Testis (tissue), 3 donors: Measurements from ENCODE around the gene PEMT. TPM values are rescaled to one million over a fixed set of nuclear protein-coding genes. Genes with fewer than 3 reads are reported as not detected.

Source experiments
- DNase-seq: peaks from one replicate; pipeline ENCODE4 v3.0.0-alpha.2; 2019
- H3K27ac ChIP-seq, 2 donors: fragments of 200-600 bp; sonication (generic); one replicate each; pipeline ENCODE4 v1.5.1; 2019
- H3K27me3 ChIP-seq: fragments of 200-600 bp; sonication (generic); one replicate; pipeline ENCODE4 v1.5.1; 2019
- H3K36me3 ChIP-seq: fragments of 200-600 bp; sonication (generic); one replicate; pipeline ENCODE4 v1.5.1; 2017; ENCODE audit warnings: low read depth; ENCODE audit errors: missing control alignments
- H3K4me1 ChIP-seq: fragments of 200-600 bp; sonication (generic); one replicate; pipeline ENCODE4 v1.5.1; 2019
- H3K4me3 ChIP-seq, 2 donors: fragments of 200-600 bp; sonication (generic); one replicate each; pipeline ENCODE4 v1.5.1; 2017 to 2019
- H3K9me3 ChIP-seq: fragments of 200-600 bp; sonication (generic); one replicate; pipeline ENCODE4 v1.5.1; 2017
- POLR2A ChIP-seq: fragments of 450-650 bp; IDR thresholded peaks from one replicate; pipeline ENCODE4 v1.6.1; 2017; ENCODE audit warnings: antibody characterized with exemption, mild to moderate bottlenecking, moderate library complexity
- WGBS, 2 donors: methylation state at CpG; one replicate each; pipeline ENCODE4 v1.1.5; 2018; 5-methylcytosine and 5-hydroxymethylcytosine counted together
- intact Hi-C: fragments of 100-400 bp; cut with DNase I; formaldehyde crosslinking; loops from one replicate; pipeline ENCODE4 v1.15.1; 2023; ENCODE audit warnings: low total_unique reads
- polyA plus RNA-seq: library from polyadenylated mRNA; stranded (reverse); fragments of 350-450 nt; fragmentation: Illumina TruSeq; extraction: RNeasy Lipid Tissue Mini Kit (QIAGEN cat#74804); gene quantifications from one replicate; pipeline ENCODE4 v1.2.3, GENCODE V29; 2014; ENCODE audit warnings: low read depth, low replicate concordance; ENCODE audit not compliant: insufficient read depth
- total RNA-seq, 2 donors: library from RNA; depleted of rRNA; stranded (reverse); fragments of >200 nt; gene quantifications; one replicate each; pipeline ENCODE4 v1.2.3, GENCODE V29; 2016
- TF ChIP-seq, protein P1 (sequence below), 3 experiments: fragments of 450-650 bp in 2 of 3; fragments of 200-600 bp in 1 of 3; sonication (generic) in 1 of 3; IDR thresholded peaks; one replicate each; pipeline ENCODE4 v1.5.1; 2016 to 2019; ENCODE audit warnings: antibody characterized with exemption in 3 of 3, mild to moderate bottlenecking in 2 of 3, moderate library complexity in 1 of 3

PEMT gene
- total and polyA plus RNA-seq, 3 donors from 2014 or later: 66.0 to 120 (median 83.1) TPM

- no peaks in the 10 kb centered on the region for H3K9me3 ChIP-seq
- no peak for DNase-seq
- H3K4me1 ChIP-seq: no peaks in the 10 kb centered on the region
- H3K27me3 ChIP-seq: no peaks in the 10 kb centered on the region
- no peaks in the 10 kb centered on the region for H3K36me3 ChIP-seq
- no peak overlapping the region for H3K27ac ChIP-seq
- TF ChIP-seq POLR2A: no peak
- TF ChIP-seq, protein P1, sequence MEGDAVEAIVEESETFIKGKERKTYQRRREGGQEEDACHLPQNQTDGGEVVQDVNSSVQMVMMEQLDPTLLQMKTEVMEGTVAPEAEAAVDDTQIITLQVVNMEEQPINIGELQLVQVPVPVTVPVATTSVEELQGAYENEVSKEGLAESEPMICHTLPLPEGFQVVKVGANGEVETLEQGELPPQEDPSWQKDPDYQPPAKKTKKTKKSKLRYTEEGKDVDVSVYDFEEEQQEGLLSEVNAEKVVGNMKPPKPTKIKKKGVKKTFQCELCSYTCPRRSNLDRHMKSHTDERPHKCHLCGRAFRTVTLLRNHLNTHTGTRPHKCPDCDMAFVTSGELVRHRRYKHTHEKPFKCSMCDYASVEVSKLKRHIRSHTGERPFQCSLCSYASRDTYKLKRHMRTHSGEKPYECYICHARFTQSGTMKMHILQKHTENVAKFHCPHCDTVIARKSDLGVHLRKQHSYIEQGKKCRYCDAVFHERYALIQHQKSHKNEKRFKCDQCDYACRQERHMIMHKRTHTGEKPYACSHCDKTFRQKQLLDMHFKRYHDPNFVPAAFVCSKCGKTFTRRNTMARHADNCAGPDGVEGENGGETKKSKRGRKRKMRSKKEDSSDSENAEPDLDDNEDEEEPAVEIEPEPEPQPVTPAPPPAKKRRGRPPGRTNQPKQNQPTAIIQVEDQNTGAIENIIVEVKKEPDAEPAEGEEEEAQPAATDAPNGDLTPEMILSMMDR (IDR thresholded peaks at IDR 0.05): no peak
- H3K4me3 ChIP-seq: no peak overlapping the region
- intact Hi-C loops: no loop called here
- 91 to 96% methylated on average over 14 of the region's 14 CpGs for WGBS, 2 donors
Measured at GRCh38 chr17:17605083-17605728, 13.7 kb upstream of the PEMT start.

GRCh38 chr17:17603895-17604225 lies 12.4 kb upstream of the PEMT start:
- H3K4me3 ChIP-seq: no peak overlapping the region
- no peaks in the 10 kb centered on the region for H3K27me3 ChIP-seq
- H3K4me1 ChIP-seq: no peaks in the 10 kb centered on the region
- no peaks in the 10 kb centered on the region for H3K36me3 ChIP-seq
- H3K9me3 ChIP-seq: no peaks in the 10 kb centered on the region
- intact Hi-C loops: no loop called here
- H3K27ac ChIP-seq: no peak overlapping the region
- TF ChIP-seq, protein P1 (IDR thresholded peaks at IDR 0.05): no peak
- no peak for TF ChIP-seq POLR2A
- 91 to 93% methylated on average over 1 of the region's 1 CpG for WGBS, 2 donors
- DNase-seq: no peak

- Histone ChIP-seq H3K36me3 (no peaks in the 10 kb centered on the region), H3K4me3 (no peak overlapping the region), H3K27me3 (no peaks in the 10 kb centered on the region), H3K9me3 (no peaks in the 10 kb centered on the region), H3K27ac (no peak overlapping the region), H3K4me1 (no peaks in the 10 kb centered on the region)
- intact Hi-C loops: no loop called here
- 83 to 95% methylated on average over 10 to 15 of the region's 15 CpGs for WGBS, 2 donors
- DNase-seq: no peak
- no peak for TF ChIP-seq POLR2A
Measured at GRCh38 chr17:17603178-17603894, 11.8 kb upstream of the PEMT start.

DNA sequence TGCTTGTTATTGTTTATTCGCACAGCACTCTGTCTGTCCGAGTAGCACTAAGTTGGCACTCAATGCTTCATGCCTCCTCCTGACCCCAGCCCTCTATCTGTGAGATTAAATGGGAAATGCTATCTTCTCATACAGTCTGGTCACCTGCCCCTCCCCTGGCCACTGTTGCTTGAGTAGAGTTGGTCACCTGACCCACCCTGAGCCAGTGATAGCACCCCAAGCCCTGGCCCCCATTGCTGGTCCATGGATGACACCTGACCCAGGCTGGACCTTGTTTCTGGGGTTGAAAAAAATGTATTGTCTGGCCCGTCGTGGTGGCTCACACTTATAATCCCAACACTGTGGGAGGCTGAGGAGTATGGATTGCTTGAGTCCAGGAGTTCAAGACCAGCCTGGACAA lies 8.5 kb upstream of the PEMT start:
- TF ChIP-seq POLR2A: no peak
- TF ChIP-seq, protein P1 (IDR thresholded peaks at IDR 0.05): no peak
- H3K27ac ChIP-seq: no peak overlapping the region
- WGBS, 2 donors: 94 to 96% methylated on average over 2 to 4 of the region's 4 CpGs
- H3K4me1 ChIP-seq: no peaks in the 10 kb centered on the region
- no peak for DNase-seq
- H3K36me3 ChIP-seq: no peaks in the 10 kb centered on the region
- no peaks in the 10 kb centered on the region for H3K27me3 ChIP-seq
- no peaks in the 10 kb centered on the region for H3K9me3 ChIP-seq
- intact Hi-C loops: no loop called here
- no peak overlapping the region for H3K4me3 ChIP-seq

DNA sequence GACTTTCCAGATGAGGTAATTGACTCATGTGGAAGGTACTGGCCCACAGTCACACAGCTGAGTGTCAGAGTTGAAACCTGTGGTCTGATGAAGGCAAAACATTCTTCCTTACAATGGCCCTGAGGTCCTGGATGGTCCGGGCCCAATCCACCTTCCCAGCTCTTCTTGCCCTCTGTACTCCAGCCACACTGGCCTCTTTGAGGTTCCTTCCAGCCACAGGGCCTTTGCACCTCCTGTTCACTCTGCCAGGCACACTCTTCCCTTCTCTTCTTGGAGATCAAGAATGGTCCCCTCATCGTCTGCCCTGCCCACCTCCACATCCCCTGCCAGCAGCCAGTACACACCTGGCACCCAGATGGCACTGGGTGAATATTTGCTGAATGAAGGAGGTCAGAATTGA lies 6.5 kb upstream of the PEMT start:
- intact Hi-C loops: no loop called here
- Histone ChIP-seq H3K9me3 (no peaks in the 10 kb centered on the region), H3K27me3 (no peaks in the 10 kb centered on the region), H3K4me3 (no peak overlapping the region), H3K27ac (no peak overlapping the region), H3K4me1 (peaks cover 3% of the 10 kb centered on the region), H3K36me3 (no peaks in the 10 kb centered on the region)
- 96 to 100% methylated on average over 2 of the region's 2 CpGs for WGBS, 2 donors
- DNase-seq: no peak
- TF ChIP-seq POLR2A: no peak
- TF ChIP-seq, protein P1 (IDR thresholded peaks at IDR 0.05): no peak
